ENCODE data around the gene VSIG4.
A peak's percentile ranks its signal among the peaks of the same experiment; 100 is the strongest.

VSIG4 gene

DNA sequence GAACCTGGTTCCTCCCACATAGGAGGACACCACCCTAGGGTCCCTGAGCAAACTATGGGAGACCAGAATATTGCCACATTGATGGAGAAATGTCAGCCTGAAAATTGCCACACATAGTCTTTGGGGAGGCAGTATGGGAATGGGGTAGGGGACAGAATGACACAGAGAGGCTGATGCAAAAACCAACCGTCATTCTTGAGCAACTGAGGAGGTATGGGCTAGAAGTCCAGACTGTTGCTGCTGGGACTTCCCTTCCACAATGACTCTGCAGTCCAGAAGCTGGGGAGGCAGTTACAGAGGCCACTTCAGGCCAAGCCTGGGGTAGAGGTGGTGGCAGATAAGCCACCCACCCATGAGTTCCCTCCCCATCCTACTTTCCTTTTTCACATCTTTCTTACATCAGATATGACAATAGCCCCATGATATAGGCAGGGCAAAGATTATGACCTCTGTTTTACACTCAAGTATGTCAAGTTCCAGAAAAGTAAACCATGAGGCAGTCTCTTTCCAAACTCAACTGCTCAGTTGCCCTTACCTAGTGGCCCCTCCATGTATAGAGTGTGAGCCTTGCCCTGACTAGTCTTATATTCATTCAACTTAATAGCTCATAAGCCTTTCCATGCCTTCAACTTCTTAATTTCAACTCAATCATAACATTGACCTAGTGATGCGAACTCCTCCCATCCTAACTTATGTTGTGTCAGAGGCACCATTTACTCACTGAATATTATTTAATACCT, 41.7 kb downstream of the VSIG4 start:
- TF ChIP-seq EZH2phosphoT487 (IDR thresholded peaks at IDR 0.05; ENCODE audit: borderline replicate concordance) = no peak
- Histone ChIP-seq H3K4me1 (ENCODE audit: insufficient read depth, low read length, poor library complexity, severe bottlenecking) (peaks cover 83% of the 10 kb centered on the region), H3F3A (ENCODE audit: low read depth) (no peaks in the 10 kb centered on the region), H3K9me3 (ENCODE audit: insufficient read depth, low read depth, low read length) (no peaks in the 10 kb centered on the region), H4K20me1 (ENCODE audit: insufficient read depth, low read length, poor library complexity, severe bottlenecking) (no peaks in the 10 kb centered on the region), H3K4me2 (ENCODE audit: low read depth, low read length, poor library complexity, severe bottlenecking) (peak overlapping the region; percentile 46), H3K9ac (ENCODE audit: low read depth, low read length, poor library complexity, severe bottlenecking) (peak overlapping the region; percentile 67), H2AFZ (ENCODE audit: low read length) (no peak overlapping the region), H3K4me3 (ENCODE audit: low read length, poor library complexity, severe bottlenecking) (no peak overlapping the region), H3K27me3 (ENCODE audit: insufficient read depth, low read length, poor library complexity, severe bottlenecking) (no peaks in the 10 kb centered on the region), H3K9me2 (replicated peaks; ENCODE audit: low read depth, low read length) (no peaks in the 10 kb centered on the region), H3K36me3 (ENCODE audit: insufficient read depth, low read length) (no peaks in the 10 kb centered on the region), H3K79me2 (ENCODE audit: insufficient read depth, low read length) (no peaks in the 10 kb centered on the region)

- H3K79me2 ChIP-seq (ENCODE audit: insufficient read depth, low read length) = no peaks in the 10 kb centered on the region
- no peak overlapping the region for H2AFZ ChIP-seq (ENCODE audit: low read length)
- H3K4me1 ChIP-seq (ENCODE audit: insufficient read depth, low read length, poor library complexity, severe bottlenecking) = peaks cover 61% of the 10 kb centered on the region
- H3K4me3 ChIP-seq (ENCODE audit: low read length, poor library complexity, severe bottlenecking) = no peak overlapping the region
- no peak overlapping the region for H3K4me2 ChIP-seq (ENCODE audit: low read depth, low read length, poor library complexity, severe bottlenecking)
- 0 out of 2 replicates have a peak, but pooled peaks cover 9% of the 10 kb centered on the region for H3K9me3 ChIP-seq (ENCODE audit: insufficient read depth, low read depth, low read length)
- H3K9ac ChIP-seq (ENCODE audit: low read depth, low read length, poor library complexity, severe bottlenecking) = no peak overlapping the region
- H3K9me2 ChIP-seq (replicated peaks; ENCODE audit: low read depth, low read length) = no peaks in the 10 kb centered on the region
- H3K27me3 ChIP-seq (ENCODE audit: insufficient read depth, low read length, poor library complexity, severe bottlenecking) = no peaks in the 10 kb centered on the region
- H3F3A ChIP-seq (ENCODE audit: low read depth) = no peaks in the 10 kb centered on the region
- no peaks in the 10 kb centered on the region for H3K36me3 ChIP-seq (ENCODE audit: insufficient read depth, low read length)
- no peaks in the 10 kb centered on the region for H4K20me1 ChIP-seq (ENCODE audit: insufficient read depth, low read length, poor library complexity, severe bottlenecking)
- TF ChIP-seq EZH2phosphoT487 (IDR thresholded peaks at IDR 0.05; ENCODE audit: borderline replicate concordance) = no peak
- TF ChIP-seq CTCF (conservative IDR thresholded peaks at IDR 0.05; ENCODE audit: low read length) = no peak
These were observed 45.1 kb downstream of the VSIG4 start for GRCh38 chrX:65994519-65995506.

DNA sequence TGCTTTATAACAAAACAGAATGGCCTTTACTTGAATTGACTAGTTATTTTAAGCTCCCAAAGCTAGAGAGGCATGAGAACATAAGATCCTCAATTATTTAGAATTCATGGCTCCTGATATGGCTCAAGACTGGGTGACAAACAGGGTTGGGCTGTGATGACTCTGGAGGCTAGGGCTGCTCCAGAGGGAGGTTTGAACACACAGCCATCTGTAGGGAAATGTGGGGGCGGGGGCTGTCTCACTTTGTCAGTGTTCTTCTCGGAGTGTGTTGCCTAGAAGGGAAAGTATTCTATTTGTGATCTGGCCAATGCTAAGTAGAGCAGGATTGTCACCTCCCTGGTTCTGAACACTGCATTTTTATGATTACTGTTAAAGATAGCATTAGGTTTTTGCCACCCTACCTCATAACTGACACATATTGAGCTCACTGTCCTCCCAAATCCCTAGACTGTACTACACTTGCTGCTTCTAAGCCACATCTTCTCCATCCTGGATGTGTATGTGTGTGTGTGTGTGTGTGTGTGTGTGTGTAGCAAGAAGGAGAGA, 45.9 kb downstream of the VSIG4 start:
- TF ChIP-seq EZH2phosphoT487 (IDR thresholded peaks at IDR 0.05; ENCODE audit: borderline replicate concordance) (no peak), CTCF (conservative IDR thresholded peaks at IDR 0.05; ENCODE audit: low read length) (no peak)
- Histone ChIP-seq H3K4me1 (ENCODE audit: insufficient read depth, low read length, poor library complexity, severe bottlenecking) (peaks cover 60% of the 10 kb centered on the region), H3K9me3 (ENCODE audit: insufficient read depth, low read depth, low read length) (0 out of 2 replicates have a peak, but pooled peaks cover 9% of the 10 kb centered on the region), H2AFZ (ENCODE audit: low read length) (no peak overlapping the region), H3K9ac (ENCODE audit: low read depth, low read length, poor library complexity, severe bottlenecking) (no peak overlapping the region), H3K79me2 (ENCODE audit: insufficient read depth, low read length) (no peaks in the 10 kb centered on the region), H3K9me2 (replicated peaks; ENCODE audit: low read depth, low read length) (no peaks in the 10 kb centered on the region), H3F3A (ENCODE audit: low read depth) (no peaks in the 10 kb centered on the region), H3K4me3 (ENCODE audit: low read length, poor library complexity, severe bottlenecking) (no peak overlapping the region), H3K36me3 (ENCODE audit: insufficient read depth, low read length) (no peaks in the 10 kb centered on the region), H4K20me1 (ENCODE audit: insufficient read depth, low read length, poor library complexity, severe bottlenecking) (no peaks in the 10 kb centered on the region), H3K27me3 (ENCODE audit: insufficient read depth, low read length, poor library complexity, severe bottlenecking) (no peaks in the 10 kb centered on the region), H3K4me2 (ENCODE audit: low read depth, low read length, poor library complexity, severe bottlenecking) (no peak overlapping the region)

All from Loucy (cell line).